ENCODE results near the gene IER3.
"Not testable (repeated sequence)": the region's sequence is repeated elsewhere in the genome, so short reads cannot be mapped to it uniquely, and the experiment has no call there.

IER3 gene

GRCh38 chr6:30725713-30726505 lies 18.4 kb downstream of the IER3 start:
- no peak overlapping the region for H3K4me3 Mint-ChIP-seq
- H3K4me1 Mint-ChIP-seq (ENCODE audit: low read depth) = peaks cover 46% of the 10 kb centered on the region
- H3K27ac Mint-ChIP-seq = peak overlapping the region; percentile 78
- no peaks in the 10 kb centered on the region for H3K9me3 Mint-ChIP-seq (ENCODE audit: low read depth)
- H3K36me3 Mint-ChIP-seq = peaks cover 10% of the 10 kb centered on the region
- no peaks in the 10 kb centered on the region for H3K27me3 Mint-ChIP-seq

- Mint-ChIP-seq H3K4me1 (ENCODE audit: low read depth) (peaks cover 38% of the 10 kb centered on the region), H3K4me3 (peak overlapping the region; percentile 99)
These were observed 19.3 kb downstream of the IER3 start for GRCh38 chr6:30724906-30725667.

GRCh38 chr6:30723843-30724741 lies 20.3 kb downstream of the IER3 start:
- Mint-ChIP-seq H3K4me3 (peak overlapping the region; percentile 99), H3K27ac (peak overlapping the region; percentile 99), H3K36me3 (peaks cover 10% of the 10 kb centered on the region), H3K4me1 (ENCODE audit: low read depth) (peaks cover 45% of the 10 kb centered on the region)
- H3K27me3 Mint-ChIP-seq; H3K9me3 Mint-ChIP-seq (ENCODE audit: low read depth): not testable (repeated sequence)

More at GRCh38 chr6:30724906-30725667, 19.3 kb downstream of the IER3 start:
- Mint-ChIP-seq H3K36me3 (peaks cover 10% of the 10 kb centered on the region), H3K9me3 (ENCODE audit: low read depth) (no peaks in the 10 kb centered on the region), H3K27ac (peak overlapping the region; percentile 72), H3K27me3 (no peaks in the 10 kb centered on the region)

GRCh38 chr6:30723159-30723842 lies 21.0 kb downstream of the IER3 start:
- Mint-ChIP-seq H3K36me3 (peaks cover 10% of the 10 kb centered on the region), H3K27ac (peak overlapping the region; percentile 99), H3K4me1 (ENCODE audit: low read depth) (peaks cover 51% of the 10 kb centered on the region), H3K4me3 (peak overlapping the region; percentile 99)
- not testable (repeated sequence) for H3K27me3 Mint-ChIP-seq; H3K9me3 Mint-ChIP-seq (ENCODE audit: low read depth)

GRCh38 chr6:30722280-30723112 lies 21.9 kb downstream of the IER3 start:
- Mint-ChIP-seq H3K27ac (peak overlapping the region; percentile 99), H3K27me3 (no peaks in the 10 kb centered on the region), H3K36me3 (peaks cover 10% of the 10 kb centered on the region), H3K4me1 (ENCODE audit: low read depth) (peaks cover 53% of the 10 kb centered on the region), H3K4me3 (peak overlapping the region; percentile 99), H3K9me3 (ENCODE audit: low read depth) (no peaks in the 10 kb centered on the region)

GRCh38 chr6:30722025-30722279 lies 22.4 kb downstream of the IER3 start:
- Mint-ChIP-seq H3K4me1 (ENCODE audit: low read depth) (peaks cover 54% of the 10 kb centered on the region), H3K27ac (peak overlapping the region; percentile 99), H3K36me3 (peaks cover 10% of the 10 kb centered on the region), H3K4me3 (peak overlapping the region; percentile 99)
- not testable (repeated sequence) for H3K27me3 Mint-ChIP-seq; H3K9me3 Mint-ChIP-seq (ENCODE audit: low read depth)

- peaks cover 57% of the 10 kb centered on the region for H3K4me1 Mint-ChIP-seq (ENCODE audit: low read depth)
- peak overlapping the region; percentile 99 for H3K27ac Mint-ChIP-seq
- no peaks in the 10 kb centered on the region for H3K27me3 Mint-ChIP-seq
- H3K4me3 Mint-ChIP-seq = peak overlapping the region; percentile 99
- no peaks in the 10 kb centered on the region for H3K9me3 Mint-ChIP-seq (ENCODE audit: low read depth)
- peaks cover 12% of the 10 kb centered on the region for H3K36me3 Mint-ChIP-seq
These were observed 22.9 kb downstream of the IER3 start for GRCh38 chr6:30721198-30722024.

GRCh38 chr6:30720738-30721197 lies 23.6 kb downstream of the IER3 start:
- no peaks in the 10 kb centered on the region for H3K9me3 Mint-ChIP-seq (ENCODE audit: low read depth)
- H3K27me3 Mint-ChIP-seq = no peaks in the 10 kb centered on the region
- H3K27ac Mint-ChIP-seq = peak overlapping the region; percentile 99
- H3K36me3 Mint-ChIP-seq = peaks cover 14% of the 10 kb centered on the region
- peaks cover 61% of the 10 kb centered on the region for H3K4me1 Mint-ChIP-seq (ENCODE audit: low read depth)
- H3K4me3 Mint-ChIP-seq = peak overlapping the region; percentile 99

- Mint-ChIP-seq H3K9me3 (ENCODE audit: low read depth) (no peaks in the 10 kb centered on the region), H3K36me3 (peaks cover 14% of the 10 kb centered on the region), H3K27ac (peak within 1 kb of the TSS; percentile 99), H3K27me3 (no peaks in the 10 kb centered on the region), H3K4me3 (peak within 1 kb of the TSS; percentile 99), H3K4me1 (ENCODE audit: low read depth) (peaks cover 60% of the 10 kb centered on the region)
These were observed 24.3 kb downstream of the IER3 start, which contains the start of gene TUBB for GRCh38 chr6:30719791-30720737. Gene TUBB (plus strand): TSS chr6:30720352. CDS start chr6:30720507, 155 bp downstream.

GRCh38 chr6:30719356-30719755 lies 25.0 kb downstream of the IER3 start:
- Mint-ChIP-seq H3K4me3 (peak overlapping the region; percentile 99), H3K9me3 (ENCODE audit: low read depth) (no peaks in the 10 kb centered on the region), H3K27me3 (no peaks in the 10 kb centered on the region), H3K36me3 (peaks cover 13% of the 10 kb centered on the region), H3K4me1 (ENCODE audit: low read depth) (peaks cover 56% of the 10 kb centered on the region), H3K27ac (peak overlapping the region; percentile 99)

GRCh38 chr6:30717845-30718720 lies 26.3 kb downstream of the IER3 start:
- H3K9me3 Mint-ChIP-seq (ENCODE audit: low read depth); H3K27me3 Mint-ChIP-seq: not testable (repeated sequence)
- Mint-ChIP-seq H3K4me3 (peak overlapping the region; percentile 96), H3K4me1 (ENCODE audit: low read depth) (peaks cover 44% of the 10 kb centered on the region), H3K36me3 (peaks cover 10% of the 10 kb centered on the region), H3K27ac (peak overlapping the region; percentile 99)
